ENCODE data around the gene ST6GALNAC3. TPM values are rescaled to one million over a fixed set of nuclear protein-coding genes. Genes with fewer than 3 reads are reported as not detected.
"Not testable (repeated sequence)": the region's sequence is repeated elsewhere in the genome, so short reads cannot be mapped to it uniquely, and the experiment has no call there.

ST6GALNAC3 gene
- polyA plus RNA-seq, 4 donors = 27.3 to 102 (median 82.0) TPM

- no peak for DNase-seq (ENCODE audit: low read depth in 4 of 4, low spot score in 3 of 4)
Observed at GRCh38 chr1:76607717-76608116, 533.2 kb downstream of the ST6GALNAC3 start.

- DNase-seq (ENCODE audit: low read depth in 4 of 4, low spot score in 3 of 4) = no peak
Observed at GRCh38 chr1:76611770-76612445, 537.4 kb downstream of the ST6GALNAC3 start.

- DNase-seq (ENCODE audit: low read depth in 4 of 4, low spot score in 3 of 4) = no peak
Observed at GRCh38 chr1:76613886-76614285, 539.3 kb downstream of the ST6GALNAC3 start.

- DNase-seq (ENCODE audit: low read depth in 4 of 4, low spot score in 3 of 4) = no peak
Observed at GRCh38 chr1:76615253-76616035, 540.9 kb downstream of the ST6GALNAC3 start.

- no peak for DNase-seq (ENCODE audit: low read depth in 4 of 4, low spot score in 3 of 4)
Observed at GRCh38 chr1:76620371-76620770, 545.8 kb downstream of the ST6GALNAC3 start.

GRCh38 chr1:76622774-76623528 lies 548.4 kb downstream of the ST6GALNAC3 start:
- no peak for DNase-seq (ENCODE audit: low read depth in 4 of 4, low spot score in 3 of 4)

GRCh38 chr1:76625886-76626678 lies 551.5 kb downstream of the ST6GALNAC3 start:
- no peak for DNase-seq (ENCODE audit: low read depth in 4 of 4, low spot score in 3 of 4)

GRCh38 chr1:76627498-76627897 lies 553.0 kb downstream of the ST6GALNAC3 start:
- no peak for DNase-seq (ENCODE audit: low read depth in 4 of 4, low spot score in 3 of 4)

- no peak for DNase-seq (ENCODE audit: low read depth in 4 of 4, low spot score in 3 of 4)
Observed at GRCh38 chr1:76627901-76628300, 553.4 kb downstream of the ST6GALNAC3 start.

GRCh38 chr1:76632136-76632535 lies 557.6 kb downstream of the ST6GALNAC3 start:
- no peak for DNase-seq (ENCODE audit: low read depth in 4 of 4, low spot score in 3 of 4)

GRCh38 chr1:76635784-76636183 lies 561.2 kb downstream of the ST6GALNAC3 start:
- DNase-seq (ENCODE audit: low read depth in 4 of 4, low spot score in 3 of 4) = no peak

- no peak for DNase-seq (ENCODE audit: low read depth in 4 of 4, low spot score in 3 of 4)
Observed at GRCh38 chr1:76639181-76639580, 564.6 kb downstream of the ST6GALNAC3 start.

- no peak for DNase-seq (ENCODE audit: low read depth in 4 of 4, low spot score in 3 of 4)
Observed at GRCh38 chr1:76640092-76640491, 565.5 kb downstream of the ST6GALNAC3 start.

- DNase-seq (ENCODE audit: low read depth in 4 of 4, low spot score in 3 of 4) = no peak
Observed at GRCh38 chr1:76640723-76641122, 566.2 kb downstream of the ST6GALNAC3 start.

GRCh38 chr1:76644139-76644538 lies 569.6 kb downstream of the ST6GALNAC3 start:
- DNase-seq (ENCODE audit: low read depth in 4 of 4, low spot score in 3 of 4) = no peak

GRCh38 chr1:76652860-76653259 lies 578.3 kb downstream of the ST6GALNAC3 start:
- not testable (repeated sequence) for DNase-seq (ENCODE audit: low read depth in 4 of 4, low spot score in 3 of 4)

GRCh38 chr1:76657623-76658022 lies 583.1 kb downstream of the ST6GALNAC3 start:
- no peak for DNase-seq (ENCODE audit: low read depth in 4 of 4, low spot score in 3 of 4)

- no peak for DNase-seq (ENCODE audit: low read depth in 4 of 4, low spot score in 3 of 4)
Observed at GRCh38 chr1:76659171-76659940, 584.8 kb downstream of the ST6GALNAC3 start.

GRCh38 chr1:76661531-76661930 lies 587.0 kb downstream of the ST6GALNAC3 start:
- DNase-seq (ENCODE audit: low read depth in 4 of 4, low spot score in 3 of 4) = no peak

GRCh38 chr1:76666499-76666898 lies 592.0 kb downstream of the ST6GALNAC3 start:
- no peak for DNase-seq (ENCODE audit: low read depth in 4 of 4, low spot score in 3 of 4)
